ENCODE results near the gene SNX20. TPM values are rescaled to one million over a fixed set of nuclear protein-coding genes. Genes with fewer than 3 reads are reported as not detected.

The SNX20 gene
- total RNA-seq, 2 donors from 2014 or later, result 0.86 to 1.6 TPM

GRCh38 chr16:50696575-50697420, 15.7 kb upstream of the SNX20 start:
- intact Hi-C loops (cut with DNase I), result no loop called here
- H3K9ac ChIP-seq (ENCODE audit: low read depth in 2 of 2, low read length in 2 of 2), result peak overlapping the region in 1 of 2 donors; percentile 30
- H3K27me3 ChIP-seq, result no peaks in the 10 kb centered on the region
- peak overlapping the region; percentile 50 for H3K27ac ChIP-seq
- no peak for TF ChIP-seq CTCF (IDR thresholded peaks at IDR 0.05)
- DNase-seq, result peak; percentile 92
- no peaks in the 10 kb centered on the region for H3K9me3 ChIP-seq
- H3K4me1 ChIP-seq, result peaks cover 12% of the 10 kb centered on the region
- H3K36me3 ChIP-seq, result no peaks in the 10 kb centered on the region
- H3K4me3 ChIP-seq, result no peak overlapping the region

- intact Hi-C loops (cut with DNase I), result no loop called here
- no peak for TF ChIP-seq CTCF (IDR thresholded peaks at IDR 0.05)
- Histone ChIP-seq H3K4me1 (peaks cover 12% of the 10 kb centered on the region), H3K27ac (peak overlapping the region; percentile 20), H3K27me3 (no peaks in the 10 kb centered on the region), H3K4me3 (no peak overlapping the region), H3K9ac (ENCODE audit: low read depth in 2 of 2, low read length in 2 of 2) (no peak overlapping the region), H3K9me3 (no peaks in the 10 kb centered on the region), H3K36me3 (no peaks in the 10 kb centered on the region)
- DNase-seq, result no peak
Observed at GRCh38 chr16:50696126-50696525, 15.0 kb upstream of the SNX20 start.

GRCh38 chr16:50695017-50696000, 14.2 kb upstream of the SNX20 start:
- no peak for DNase-seq
- Histone ChIP-seq H3K27ac (peak overlapping the region; percentile 20), H3K4me1 (peaks cover 12% of the 10 kb centered on the region), H3K4me3 (no peak overlapping the region), H3K27me3 (no peaks in the 10 kb centered on the region), H3K9me3 (no peaks in the 10 kb centered on the region), H3K9ac (ENCODE audit: low read depth in 2 of 2, low read length in 2 of 2) (no peak overlapping the region), H3K36me3 (no peaks in the 10 kb centered on the region)
- no peak for TF ChIP-seq CTCF (IDR thresholded peaks at IDR 0.05)
- intact Hi-C loops (cut with DNase I), result no loop called here

- peak overlapping the region; percentile 8 to 48 for H3K9ac ChIP-seq (ENCODE audit: low read depth in 2 of 2, low read length in 2 of 2)
- H3K4me3 ChIP-seq, result peak overlapping the region; percentile 43
- H3K27ac ChIP-seq, result no peak overlapping the region
Observed at GRCh38 chr16:50694206-50694605, 13.1 kb upstream of the SNX20 start.

More at GRCh38 chr16:50694206-50694605, 13.1 kb upstream of the SNX20 start:
- Histone ChIP-seq H3K4me1 (peaks cover 12% of the 10 kb centered on the region), H3K9me3 (no peaks in the 10 kb centered on the region), H3K36me3 (no peaks in the 10 kb centered on the region), H3K27me3 (no peaks in the 10 kb centered on the region)
- no peak for TF ChIP-seq CTCF (IDR thresholded peaks at IDR 0.05)
- intact Hi-C loops (cut with DNase I), result no loop called here
- DNase-seq, result no peak

All from colonic mucosa (tissue), 4 donors.